ENCODE measurements around the gene LDHB.

DNA sequence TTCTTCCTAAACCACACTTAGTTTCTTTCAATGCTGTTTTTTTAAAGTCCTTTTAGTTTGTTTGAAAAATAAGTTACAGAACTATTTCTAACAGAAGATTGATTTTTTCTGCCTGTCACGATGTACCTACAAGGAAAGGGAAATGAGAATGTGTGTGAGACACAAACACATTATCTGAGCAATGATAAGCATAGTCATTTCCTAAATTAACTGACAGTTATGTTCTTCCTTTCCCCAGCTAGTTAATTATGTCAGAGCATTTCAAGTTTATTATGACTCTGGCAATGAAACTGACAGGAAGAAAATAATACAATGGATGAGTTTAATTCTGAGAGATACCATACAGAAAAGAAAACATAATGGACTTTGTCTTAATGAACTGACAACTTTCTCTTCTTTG is 21.3 kb upstream of the LDHB start:
- TF ChIP-seq, protein P1, sequence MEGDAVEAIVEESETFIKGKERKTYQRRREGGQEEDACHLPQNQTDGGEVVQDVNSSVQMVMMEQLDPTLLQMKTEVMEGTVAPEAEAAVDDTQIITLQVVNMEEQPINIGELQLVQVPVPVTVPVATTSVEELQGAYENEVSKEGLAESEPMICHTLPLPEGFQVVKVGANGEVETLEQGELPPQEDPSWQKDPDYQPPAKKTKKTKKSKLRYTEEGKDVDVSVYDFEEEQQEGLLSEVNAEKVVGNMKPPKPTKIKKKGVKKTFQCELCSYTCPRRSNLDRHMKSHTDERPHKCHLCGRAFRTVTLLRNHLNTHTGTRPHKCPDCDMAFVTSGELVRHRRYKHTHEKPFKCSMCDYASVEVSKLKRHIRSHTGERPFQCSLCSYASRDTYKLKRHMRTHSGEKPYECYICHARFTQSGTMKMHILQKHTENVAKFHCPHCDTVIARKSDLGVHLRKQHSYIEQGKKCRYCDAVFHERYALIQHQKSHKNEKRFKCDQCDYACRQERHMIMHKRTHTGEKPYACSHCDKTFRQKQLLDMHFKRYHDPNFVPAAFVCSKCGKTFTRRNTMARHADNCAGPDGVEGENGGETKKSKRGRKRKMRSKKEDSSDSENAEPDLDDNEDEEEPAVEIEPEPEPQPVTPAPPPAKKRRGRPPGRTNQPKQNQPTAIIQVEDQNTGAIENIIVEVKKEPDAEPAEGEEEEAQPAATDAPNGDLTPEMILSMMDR (IDR thresholded peaks at IDR 0.05): no peak
- TF ChIP-seq POLR2A (IDR thresholded peaks at IDR 0.05) (no peak), POLR2AphosphoS5 (IDR thresholded peaks at IDR 0.05) (no peak), EP300 (IDR thresholded peaks at IDR 0.05) (no peak)

All from sigmoid colon (tissue), 4 donors.